ENCODE data around the gene MAN2A1.
"Not testable (repeated sequence)": the region's sequence is repeated elsewhere in the genome, so short reads cannot be mapped to it uniquely, and the experiment has no call there.

Gene MAN2A1

DNA sequence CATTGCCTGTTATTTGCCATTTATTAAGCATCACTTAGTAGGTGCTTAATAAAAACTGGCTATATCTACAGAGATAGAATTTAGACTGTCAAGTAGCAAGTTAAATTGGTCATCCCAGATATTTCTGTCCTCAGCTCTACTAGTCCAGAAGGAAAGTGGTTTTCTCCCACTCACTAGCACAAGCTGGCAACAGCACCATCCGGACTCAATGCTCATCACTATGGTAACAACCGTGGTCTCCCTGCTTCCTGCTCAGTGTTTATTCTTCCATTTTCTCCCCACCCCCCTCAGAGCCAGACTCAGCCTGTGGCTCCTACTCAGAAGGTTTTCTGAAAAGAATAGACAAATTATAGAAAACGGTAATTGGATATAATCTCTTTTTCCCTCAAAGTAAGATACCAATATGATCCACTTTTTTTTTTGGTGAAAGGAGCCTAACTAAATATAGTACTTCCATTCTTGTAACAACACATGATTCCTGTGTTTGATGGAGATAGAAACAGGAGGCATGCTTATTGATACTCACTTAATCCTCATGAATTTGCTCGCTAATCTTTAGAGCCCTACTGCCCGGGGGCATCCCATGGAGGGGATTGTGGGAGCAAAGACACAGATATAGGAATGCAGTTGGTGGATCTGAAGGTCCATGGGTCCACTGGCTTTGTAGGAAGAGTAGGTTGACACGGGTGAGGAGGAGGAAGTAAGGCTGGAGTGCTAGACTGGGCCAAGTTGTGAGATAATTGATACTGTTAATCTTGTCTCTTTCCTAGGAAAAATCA lies 191.4 kb downstream of the MAN2A1 start:
- Mint-ChIP-seq H3K9me3 (no peaks in the 10 kb centered on the region), H3K27me3 (no peaks in the 10 kb centered on the region), H3K4me1 (ENCODE audit: low read depth) (peaks cover 32% of the 10 kb centered on the region), H3K4me3 (no peak overlapping the region), H3K36me3 (ENCODE audit: low read depth) (no peaks in the 10 kb centered on the region), H3K27ac (no peak overlapping the region)
- no peak for DNase-seq

DNA sequence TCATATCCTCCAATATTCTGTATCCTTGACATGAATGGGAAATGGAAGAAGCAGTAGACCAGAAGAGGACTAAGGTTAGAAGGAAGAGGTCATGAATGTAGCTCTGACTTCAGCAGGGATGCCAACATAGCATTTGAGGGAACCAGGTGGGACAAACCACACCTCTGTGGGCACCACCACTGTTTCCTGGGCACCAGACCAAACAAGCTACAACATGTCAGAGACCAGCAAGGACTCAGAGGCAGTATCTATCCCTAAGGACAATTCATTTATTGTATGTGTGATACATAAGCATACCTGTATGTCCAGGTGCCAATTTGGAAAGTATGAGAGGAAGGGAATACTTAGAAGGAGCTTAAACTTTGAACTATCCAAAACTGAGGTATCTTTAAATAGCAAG lies 192.8 kb downstream of the MAN2A1 start:
- DNase-seq: no peak
- H3K4me3 Mint-ChIP-seq: no peak overlapping the region
- H3K9me3 Mint-ChIP-seq: no peaks in the 10 kb centered on the region
- H3K4me1 Mint-ChIP-seq (ENCODE audit: low read depth): peaks cover 24% of the 10 kb centered on the region
- no peaks in the 10 kb centered on the region for H3K36me3 Mint-ChIP-seq (ENCODE audit: low read depth)
- no peaks in the 10 kb centered on the region for H3K27me3 Mint-ChIP-seq
- no peak overlapping the region for H3K27ac Mint-ChIP-seq

DNA sequence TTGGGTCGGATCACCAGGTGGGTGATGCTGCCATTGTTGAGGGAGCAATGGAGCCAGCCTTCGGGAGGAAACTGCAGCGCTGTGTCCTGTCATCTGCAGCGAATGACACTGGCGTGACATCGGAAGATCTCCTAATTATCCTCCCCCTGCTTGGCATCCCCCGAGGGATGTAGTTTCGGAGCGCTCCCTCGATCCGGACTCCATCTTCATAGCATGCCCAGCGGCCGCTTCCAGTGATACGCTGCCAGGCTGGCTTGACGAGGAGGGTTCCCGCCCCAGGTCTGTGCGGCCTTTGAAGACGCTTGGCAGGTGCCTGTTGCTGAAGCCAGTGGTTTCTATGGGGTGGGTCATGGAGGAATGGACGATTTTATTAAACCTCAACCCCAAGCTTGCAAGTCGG lies 194.9 kb downstream of the MAN2A1 start:
- Mint-ChIP-seq H3K36me3 (ENCODE audit: low read depth) (no peaks in the 10 kb centered on the region), H3K27ac (no peak overlapping the region), H3K27me3 (no peaks in the 10 kb centered on the region), H3K4me3 (no peak overlapping the region), H3K9me3 (no peaks in the 10 kb centered on the region), H3K4me1 (ENCODE audit: low read depth) (peaks cover 26% of the 10 kb centered on the region)
- DNase-seq: no peak

DNA sequence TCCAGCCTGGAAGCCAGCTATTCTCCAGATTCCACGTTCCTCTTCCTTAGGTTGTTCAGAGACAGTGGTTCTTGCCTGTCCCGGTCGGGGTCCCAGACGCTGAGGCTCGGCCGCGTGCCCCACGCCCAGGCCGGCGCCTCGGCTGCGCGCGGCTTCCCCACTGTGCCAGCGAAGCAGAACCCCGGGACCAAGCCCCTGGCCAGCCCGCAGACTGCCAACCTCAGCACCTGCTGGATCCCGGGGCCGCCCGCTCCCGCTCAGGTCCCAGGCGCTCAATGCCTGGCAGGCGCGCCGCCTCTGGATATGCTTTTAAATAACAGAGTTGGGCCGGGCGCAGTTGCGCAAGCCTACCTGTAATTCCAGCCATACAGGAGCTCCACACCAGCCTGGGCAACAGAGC lies 195.5 kb downstream of the MAN2A1 start:
- Mint-ChIP-seq H3K27ac (no peak overlapping the region), H3K36me3 (ENCODE audit: low read depth) (no peaks in the 10 kb centered on the region), H3K4me1 (ENCODE audit: low read depth) (peaks cover 26% of the 10 kb centered on the region), H3K27me3 (no peaks in the 10 kb centered on the region), H3K4me3 (no peak overlapping the region), H3K9me3 (no peaks in the 10 kb centered on the region)
- no peak for DNase-seq

DNA sequence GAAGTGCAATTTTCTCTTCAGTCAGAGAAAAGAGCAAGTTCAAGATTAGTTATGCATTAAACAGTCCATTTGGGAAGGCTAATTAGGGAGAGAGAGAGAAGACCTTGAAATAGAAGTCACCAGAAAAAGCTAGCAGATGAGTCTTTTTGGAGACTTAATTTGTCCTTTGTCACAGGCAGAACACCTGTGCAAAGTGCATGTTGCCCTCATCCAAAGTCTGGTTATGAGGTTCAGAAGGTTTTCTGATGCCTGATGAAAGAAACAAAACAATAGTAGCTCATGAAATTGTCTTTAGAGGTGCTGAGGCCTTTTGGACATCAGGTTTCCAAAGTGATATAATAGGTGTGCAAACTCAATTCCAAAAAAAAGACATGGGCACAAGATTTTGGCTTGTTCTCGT lies 199.3 kb downstream of the MAN2A1 start:
- no peak for DNase-seq
- peaks cover 4% of the 10 kb centered on the region for H3K4me1 Mint-ChIP-seq (ENCODE audit: low read depth)
- H3K36me3 Mint-ChIP-seq (ENCODE audit: low read depth): no peaks in the 10 kb centered on the region
- peaks cover 2% of the 10 kb centered on the region for H3K9me3 Mint-ChIP-seq
- no peak overlapping the region for H3K4me3 Mint-ChIP-seq
- no peak overlapping the region for H3K27ac Mint-ChIP-seq
- H3K27me3 Mint-ChIP-seq: no peaks in the 10 kb centered on the region

GRCh38 chr5:109893271-109893670 lies 203.5 kb downstream of the MAN2A1 start:
- not testable (repeated sequence) for H3K9me3 Mint-ChIP-seq, H3K27ac Mint-ChIP-seq

GRCh38 chr5:109898269-109899162 lies 208.8 kb downstream of the MAN2A1 start:
- peaks cover 2% of the 10 kb centered on the region for H3K4me1 Mint-ChIP-seq (ENCODE audit: low read depth)
- no peaks in the 10 kb centered on the region for H3K27me3 Mint-ChIP-seq
- no peak overlapping the region for H3K4me3 Mint-ChIP-seq
- no peaks in the 10 kb centered on the region for H3K36me3 Mint-ChIP-seq (ENCODE audit: low read depth)
- DNase-seq: no peak
- H3K27ac Mint-ChIP-seq: no peak overlapping the region
- H3K9me3 Mint-ChIP-seq: no peaks in the 10 kb centered on the region

More at GRCh38 chr5:109893271-109893670, 203.5 kb downstream of the MAN2A1 start:
- not testable (repeated sequence) for H3K4me3 Mint-ChIP-seq; H3K4me1 Mint-ChIP-seq (ENCODE audit: low read depth); H3K36me3 Mint-ChIP-seq (ENCODE audit: low read depth); H3K27me3 Mint-ChIP-seq; DNase-seq

DNA sequence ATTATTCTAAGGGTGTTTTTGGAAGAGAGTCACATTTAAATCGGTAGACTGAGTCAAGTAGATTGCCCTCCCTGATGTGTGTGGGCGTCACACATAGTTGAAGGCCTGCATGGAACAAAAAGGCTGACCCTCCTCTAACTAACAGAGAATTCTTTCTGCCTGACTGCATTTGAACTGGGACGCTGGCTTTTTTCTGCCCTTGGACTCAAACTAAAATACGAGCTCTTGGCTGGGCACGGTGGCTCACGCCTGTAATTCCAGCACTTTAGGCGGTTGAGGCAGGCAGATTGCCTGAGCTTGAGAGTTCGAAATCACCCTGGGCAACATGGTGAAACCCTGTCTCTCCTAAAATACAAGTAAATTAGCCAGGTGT lies 209.4 kb downstream of the MAN2A1 start:
- Mint-ChIP-seq H3K27me3 (no peaks in the 10 kb centered on the region), H3K4me3 (no peak overlapping the region), H3K4me1 (ENCODE audit: low read depth) (peaks cover 2% of the 10 kb centered on the region), H3K36me3 (ENCODE audit: low read depth) (no peaks in the 10 kb centered on the region), H3K27ac (no peak overlapping the region), H3K9me3 (no peaks in the 10 kb centered on the region)
- DNase-seq: no peak

DNA sequence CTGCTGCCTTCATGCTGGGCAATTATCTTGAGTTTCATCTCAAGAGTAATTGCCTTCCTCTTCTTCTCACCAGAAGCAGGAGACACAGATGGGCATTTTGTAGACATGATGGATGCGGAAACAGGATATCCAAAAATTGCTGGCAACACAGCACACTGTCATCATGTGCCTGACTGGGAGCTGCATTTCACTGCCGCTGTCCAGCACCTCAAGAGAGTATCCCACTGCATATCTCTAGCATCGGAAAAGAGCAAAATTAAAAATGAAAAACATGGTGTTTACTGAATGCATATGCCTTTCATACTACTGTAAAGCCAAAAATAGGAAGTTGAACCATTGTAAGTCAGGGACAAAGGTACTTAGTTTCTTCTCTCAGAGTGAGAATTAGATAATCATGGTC lies 210.7 kb downstream of the MAN2A1 start:
- Mint-ChIP-seq H3K36me3 (ENCODE audit: low read depth) (no peaks in the 10 kb centered on the region), H3K9me3 (no peaks in the 10 kb centered on the region), H3K27me3 (no peaks in the 10 kb centered on the region), H3K4me3 (no peak overlapping the region), H3K4me1 (ENCODE audit: low read depth) (peaks cover 2% of the 10 kb centered on the region), H3K27ac (no peak overlapping the region)
- no peak for DNase-seq

DNA sequence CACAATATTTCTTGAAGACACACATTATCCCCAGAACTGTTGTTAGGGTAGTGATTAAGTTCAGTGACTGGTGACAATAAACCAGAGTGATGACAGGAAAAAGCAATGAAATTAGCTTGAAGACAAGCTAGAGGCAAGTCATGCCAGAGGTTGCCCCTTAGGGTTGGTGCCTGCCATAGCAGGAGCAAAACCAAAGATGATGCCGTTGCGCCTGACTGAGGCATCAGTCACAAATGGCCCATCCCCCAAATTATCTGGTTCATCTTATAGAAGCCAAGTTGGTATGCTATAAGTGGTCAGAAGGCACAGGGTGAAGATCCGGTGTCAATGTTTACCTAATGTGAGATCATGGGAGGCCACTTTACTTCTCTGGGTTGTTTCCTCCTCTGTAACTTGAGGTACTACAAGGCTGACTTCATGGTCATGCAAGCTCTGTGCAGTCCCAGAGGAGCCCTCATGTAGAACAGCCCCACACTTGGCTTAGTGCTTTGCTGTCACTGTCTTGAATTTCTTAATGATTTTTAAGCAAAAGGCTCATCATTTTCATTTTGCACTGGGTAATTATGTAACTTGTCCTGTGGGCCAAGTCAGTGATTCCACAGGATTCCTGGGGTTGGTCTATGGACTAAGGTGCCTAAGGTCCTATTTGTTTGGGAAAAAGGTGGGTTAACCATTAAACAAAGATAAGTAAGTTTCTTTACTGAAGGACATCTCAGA lies 211.3 kb downstream of the MAN2A1 start:
- Mint-ChIP-seq H3K9me3 (no peaks in the 10 kb centered on the region), H3K4me3 (no peak overlapping the region), H3K27me3 (no peaks in the 10 kb centered on the region), H3K27ac (no peak overlapping the region), H3K4me1 (ENCODE audit: low read depth) (peaks cover 2% of the 10 kb centered on the region), H3K36me3 (ENCODE audit: low read depth) (no peaks in the 10 kb centered on the region)
- no peak for DNase-seq

GRCh38 chr5:109901628-109901981 lies 211.9 kb downstream of the MAN2A1 start:
- no peak for DNase-seq
- H3K9me3 Mint-ChIP-seq: no peaks in the 10 kb centered on the region
- H3K27ac Mint-ChIP-seq: no peak overlapping the region
- H3K27me3 Mint-ChIP-seq: no peaks in the 10 kb centered on the region
- no peaks in the 10 kb centered on the region for H3K36me3 Mint-ChIP-seq (ENCODE audit: low read depth)
- H3K4me3 Mint-ChIP-seq: no peak overlapping the region
- H3K4me1 Mint-ChIP-seq (ENCODE audit: low read depth): peaks cover 2% of the 10 kb centered on the region

- Mint-ChIP-seq H3K9me3 (no peaks in the 10 kb centered on the region), H3K4me1 (ENCODE audit: low read depth) (peaks cover 7% of the 10 kb centered on the region), H3K27ac (no peak overlapping the region), H3K36me3 (ENCODE audit: low read depth) (no peaks in the 10 kb centered on the region), H3K27me3 (no peaks in the 10 kb centered on the region), H3K4me3 (no peak overlapping the region)
- no peak for DNase-seq
Measured at GRCh38 chr5:109903061-109903460, 213.3 kb downstream of the MAN2A1 start.

DNA sequence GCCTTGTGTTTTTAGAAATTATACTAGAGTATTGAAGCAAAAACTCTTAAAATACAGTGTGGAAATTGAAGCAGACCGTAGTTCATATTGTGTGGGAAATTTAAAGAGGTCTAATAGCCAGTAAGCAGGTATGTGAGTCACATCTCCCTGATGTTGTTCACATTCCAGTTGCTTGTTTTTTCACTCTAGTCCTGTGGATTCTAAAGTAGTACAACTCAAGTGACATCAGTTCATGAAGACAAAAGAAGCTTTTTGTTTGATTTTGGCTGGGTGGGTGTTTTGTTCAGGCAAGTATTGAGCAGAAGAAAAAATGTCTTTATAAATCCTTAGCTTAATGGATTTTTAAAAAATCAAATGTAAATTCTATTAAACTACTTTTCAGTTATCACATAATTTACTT lies 216.2 kb downstream of the MAN2A1 start:
- no peak for DNase-seq
- no peak overlapping the region for H3K4me3 Mint-ChIP-seq

DNA sequence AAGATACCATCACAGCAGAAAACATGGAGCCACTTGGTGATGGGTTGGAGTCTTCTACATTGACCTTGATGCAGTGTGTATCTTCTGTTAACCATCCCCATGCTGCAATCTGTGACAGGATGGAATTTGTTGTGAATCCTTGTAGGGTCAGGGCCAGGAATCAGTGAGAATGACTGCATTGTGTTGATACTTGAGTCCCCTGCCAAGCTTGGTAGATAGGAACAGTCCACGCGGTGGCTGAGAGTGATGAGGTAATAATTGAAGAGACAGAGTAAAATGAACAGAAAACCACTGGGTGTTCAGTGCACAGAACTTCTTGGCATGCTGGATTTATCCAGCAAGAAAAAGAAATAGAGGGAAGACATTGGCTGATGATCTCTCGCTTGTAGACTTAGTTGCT lies 217.5 kb downstream of the MAN2A1 start:
- Mint-ChIP-seq H3K36me3 (ENCODE audit: low read depth) (no peaks in the 10 kb centered on the region), H3K27me3 (no peaks in the 10 kb centered on the region), H3K9me3 (no peaks in the 10 kb centered on the region), H3K27ac (no peak overlapping the region), H3K4me3 (no peak overlapping the region), H3K4me1 (ENCODE audit: low read depth) (peaks cover 8% of the 10 kb centered on the region)
- DNase-seq: no peak

More for the DNA sequence above, 216.2 kb downstream of the MAN2A1 start:
- Mint-ChIP-seq H3K4me1 (ENCODE audit: low read depth) (peaks cover 5% of the 10 kb centered on the region), H3K36me3 (ENCODE audit: low read depth) (no peaks in the 10 kb centered on the region), H3K9me3 (no peaks in the 10 kb centered on the region), H3K27ac (no peak overlapping the region), H3K27me3 (no peaks in the 10 kb centered on the region)

DNA sequence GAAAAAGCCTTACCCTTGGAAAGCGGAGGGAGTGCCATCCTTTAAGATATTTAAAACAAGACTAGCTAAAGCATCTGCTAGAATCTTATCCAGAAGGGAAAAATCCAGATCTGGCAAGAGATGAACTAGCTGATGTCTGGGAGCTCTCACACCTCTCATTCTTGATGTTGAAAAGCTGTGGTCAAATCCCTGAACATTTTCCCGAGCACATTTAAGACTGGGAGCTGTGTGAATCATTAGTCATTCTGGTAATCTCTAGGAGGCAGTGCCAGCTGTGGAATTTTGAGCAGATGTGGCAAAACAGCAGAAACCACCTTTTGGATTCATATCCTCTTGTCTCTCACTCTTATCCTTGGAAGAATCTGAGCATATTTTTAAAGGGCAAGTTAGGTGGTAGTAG lies 218.0 kb downstream of the MAN2A1 start:
- Mint-ChIP-seq H3K4me1 (ENCODE audit: low read depth) (peaks cover 11% of the 10 kb centered on the region), H3K9me3 (no peaks in the 10 kb centered on the region), H3K36me3 (ENCODE audit: low read depth) (no peaks in the 10 kb centered on the region), H3K27ac (no peak overlapping the region), H3K4me3 (no peak overlapping the region), H3K27me3 (no peaks in the 10 kb centered on the region)
- no peak for DNase-seq
